HEK293 (cell line): ENCODE measurements around the gene KIRREL3.

Source experiments
- MYNN ChIP-seq: fragments of 450-650 bp; formaldehyde crosslinking; IDR thresholded peaks from 2 replicates; pipeline ENCODE4 v1.5.1; 2016; ENCODE audit warnings: missing biosample characterization, missing genetic modification characterization, borderline replicate concordance
- TRIM28 ChIP-seq: IDR thresholded peaks from 2 replicates; pipeline ENCODE4 v1.6.1; 2011; ENCODE audit warnings: low read length, control low read depth, borderline replicate concordance
- ZNF501 ChIP-seq: fragments of 450-650 bp; formaldehyde crosslinking; IDR thresholded peaks from 2 replicates; pipeline ENCODE4 v1.5.1; 2016; ENCODE audit warnings: missing biosample characterization, missing genetic modification characterization
- ZNF677 ChIP-seq: fragments of 450-650 bp; IDR thresholded peaks from 2 replicates; pipeline ENCODE4 v1.5.0; 2018; ENCODE audit warnings: missing biosample characterization, mild to moderate bottlenecking, missing genetic modification characterization, moderate library complexity
- ZNF707 ChIP-seq: fragments of 450-650 bp; formaldehyde crosslinking; IDR thresholded peaks from 2 replicates; pipeline ENCODE4 v1.5.1; 2016; ENCODE audit warnings: missing biosample characterization, missing genetic modification characterization
- TF ChIP-seq, protein P1 (sequence below): fragments of 450-650 bp; formaldehyde crosslinking; IDR thresholded peaks from 2 replicates; pipeline ENCODE4 v1.5.1; 2016; ENCODE audit warnings: missing biosample characterization, missing genetic modification characterization
- TF ChIP-seq, protein P2 (sequence below): IDR thresholded peaks from 2 replicates; pipeline ENCODE4 v1.6.1; 2011; ENCODE audit warnings: mild to moderate bottlenecking, low read depth, low read length, borderline replicate concordance
- TF ChIP-seq, protein P3 (sequence below): fragments of 450-650 bp; formaldehyde crosslinking; IDR thresholded peaks from 2 replicates; pipeline ENCODE4 v1.5.1; 2017; ENCODE audit warnings: missing biosample characterization, missing genetic modification characterization
- TF ChIP-seq, protein P4 (sequence below): fragments of 450-650 bp; formaldehyde crosslinking; IDR thresholded peaks from 2 replicates; pipeline ENCODE4 v1.5.1; 2016; ENCODE audit warnings: missing biosample characterization, missing genetic modification characterization, borderline replicate concordance
- TF ChIP-seq, protein P5 (sequence below): fragments of 450-650 bp; formaldehyde crosslinking; IDR thresholded peaks from 2 replicates; pipeline ENCODE4 v1.5.1; 2016; ENCODE audit warnings: missing biosample characterization, missing genetic modification characterization

DNA sequence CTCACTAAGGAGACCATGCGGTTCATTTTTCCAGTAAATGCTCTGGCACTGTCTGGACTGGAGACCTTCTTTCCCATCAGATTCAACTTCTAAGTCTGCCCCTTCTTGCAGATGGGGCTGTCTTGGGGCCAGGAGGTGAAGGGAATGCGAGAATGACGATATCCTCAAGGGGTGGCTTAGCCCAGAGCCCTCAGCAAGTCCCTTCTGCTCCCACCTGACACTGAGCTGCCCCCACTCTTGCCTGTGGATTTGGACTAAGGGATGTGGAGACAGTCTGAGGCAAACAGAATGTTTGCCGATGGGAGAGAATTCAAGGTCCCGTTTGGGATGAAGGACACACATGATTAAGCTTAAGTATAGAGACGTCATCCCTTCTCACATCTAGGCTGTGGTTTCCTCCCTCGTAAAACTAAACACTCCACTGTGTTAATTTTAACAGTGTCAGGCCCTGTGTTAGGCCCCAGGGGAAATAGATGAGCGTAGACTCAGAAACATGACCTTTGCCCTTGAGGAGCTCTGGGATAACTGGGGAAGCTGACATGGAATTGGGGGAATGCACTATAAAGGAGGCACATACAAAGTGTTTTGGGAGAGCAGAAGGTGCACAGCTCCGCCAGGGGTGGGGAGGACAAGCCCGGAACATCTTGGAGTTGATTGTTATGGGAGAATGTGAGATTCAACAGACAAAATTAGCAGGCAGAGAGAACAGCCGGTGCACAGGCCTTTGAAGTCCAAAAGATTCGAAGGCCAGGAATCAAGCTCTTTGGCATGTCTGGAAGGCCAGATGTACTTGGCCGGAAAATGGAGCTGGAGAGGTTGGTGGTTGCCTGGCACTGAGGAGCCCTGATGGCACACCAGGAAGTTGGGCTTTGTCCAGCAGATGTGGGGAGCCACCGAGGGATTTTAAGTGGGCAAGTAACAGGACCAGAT is 573.5 kb downstream of the KIRREL3 start:
- TF ChIP-seq, protein P1, sequence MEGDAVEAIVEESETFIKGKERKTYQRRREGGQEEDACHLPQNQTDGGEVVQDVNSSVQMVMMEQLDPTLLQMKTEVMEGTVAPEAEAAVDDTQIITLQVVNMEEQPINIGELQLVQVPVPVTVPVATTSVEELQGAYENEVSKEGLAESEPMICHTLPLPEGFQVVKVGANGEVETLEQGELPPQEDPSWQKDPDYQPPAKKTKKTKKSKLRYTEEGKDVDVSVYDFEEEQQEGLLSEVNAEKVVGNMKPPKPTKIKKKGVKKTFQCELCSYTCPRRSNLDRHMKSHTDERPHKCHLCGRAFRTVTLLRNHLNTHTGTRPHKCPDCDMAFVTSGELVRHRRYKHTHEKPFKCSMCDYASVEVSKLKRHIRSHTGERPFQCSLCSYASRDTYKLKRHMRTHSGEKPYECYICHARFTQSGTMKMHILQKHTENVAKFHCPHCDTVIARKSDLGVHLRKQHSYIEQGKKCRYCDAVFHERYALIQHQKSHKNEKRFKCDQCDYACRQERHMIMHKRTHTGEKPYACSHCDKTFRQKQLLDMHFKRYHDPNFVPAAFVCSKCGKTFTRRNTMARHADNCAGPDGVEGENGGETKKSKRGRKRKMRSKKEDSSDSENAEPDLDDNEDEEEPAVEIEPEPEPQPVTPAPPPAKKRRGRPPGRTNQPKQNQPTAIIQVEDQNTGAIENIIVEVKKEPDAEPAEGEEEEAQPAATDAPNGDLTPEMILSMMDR (tag by site-specific recombination): no peak
- TF ChIP-seq ZNF677 (tag by site-specific recombination) (no peak), MYNN (tag by site-specific recombination) (no peak), TRIM28 (0 out of 2 replicates have a peak, but pooled peaks have one; percentile 12), ZNF501 (tag by site-specific recombination) (no peak), ZNF707 (tag by site-specific recombination) (no peak)
- TF ChIP-seq, protein P2, sequence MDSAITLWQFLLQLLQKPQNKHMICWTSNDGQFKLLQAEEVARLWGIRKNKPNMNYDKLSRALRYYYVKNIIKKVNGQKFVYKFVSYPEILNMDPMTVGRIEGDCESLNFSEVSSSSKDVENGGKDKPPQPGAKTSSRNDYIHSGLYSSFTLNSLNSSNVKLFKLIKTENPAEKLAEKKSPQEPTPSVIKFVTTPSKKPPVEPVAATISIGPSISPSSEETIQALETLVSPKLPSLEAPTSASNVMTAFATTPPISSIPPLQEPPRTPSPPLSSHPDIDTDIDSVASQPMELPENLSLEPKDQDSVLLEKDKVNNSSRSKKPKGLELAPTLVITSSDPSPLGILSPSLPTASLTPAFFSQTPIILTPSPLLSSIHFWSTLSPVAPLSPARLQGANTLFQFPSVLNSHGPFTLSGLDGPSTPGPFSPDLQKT: no peak
- TF ChIP-seq, protein P3, sequence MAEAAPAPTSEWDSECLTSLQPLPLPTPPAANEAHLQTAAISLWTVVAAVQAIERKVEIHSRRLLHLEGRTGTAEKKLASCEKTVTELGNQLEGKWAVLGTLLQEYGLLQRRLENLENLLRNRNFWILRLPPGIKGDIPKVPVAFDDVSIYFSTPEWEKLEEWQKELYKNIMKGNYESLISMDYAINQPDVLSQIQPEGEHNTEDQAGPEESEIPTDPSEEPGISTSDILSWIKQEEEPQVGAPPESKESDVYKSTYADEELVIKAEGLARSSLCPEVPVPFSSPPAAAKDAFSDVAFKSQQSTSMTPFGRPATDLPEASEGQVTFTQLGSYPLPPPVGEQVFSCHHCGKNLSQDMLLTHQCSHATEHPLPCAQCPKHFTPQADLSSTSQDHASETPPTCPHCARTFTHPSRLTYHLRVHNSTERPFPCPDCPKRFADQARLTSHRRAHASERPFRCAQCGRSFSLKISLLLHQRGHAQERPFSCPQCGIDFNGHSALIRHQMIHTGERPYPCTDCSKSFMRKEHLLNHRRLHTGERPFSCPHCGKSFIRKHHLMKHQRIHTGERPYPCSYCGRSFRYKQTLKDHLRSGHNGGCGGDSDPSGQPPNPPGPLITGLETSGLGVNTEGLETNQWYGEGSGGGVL (tag by site-specific recombination): no peak
- TF ChIP-seq, protein P4, sequence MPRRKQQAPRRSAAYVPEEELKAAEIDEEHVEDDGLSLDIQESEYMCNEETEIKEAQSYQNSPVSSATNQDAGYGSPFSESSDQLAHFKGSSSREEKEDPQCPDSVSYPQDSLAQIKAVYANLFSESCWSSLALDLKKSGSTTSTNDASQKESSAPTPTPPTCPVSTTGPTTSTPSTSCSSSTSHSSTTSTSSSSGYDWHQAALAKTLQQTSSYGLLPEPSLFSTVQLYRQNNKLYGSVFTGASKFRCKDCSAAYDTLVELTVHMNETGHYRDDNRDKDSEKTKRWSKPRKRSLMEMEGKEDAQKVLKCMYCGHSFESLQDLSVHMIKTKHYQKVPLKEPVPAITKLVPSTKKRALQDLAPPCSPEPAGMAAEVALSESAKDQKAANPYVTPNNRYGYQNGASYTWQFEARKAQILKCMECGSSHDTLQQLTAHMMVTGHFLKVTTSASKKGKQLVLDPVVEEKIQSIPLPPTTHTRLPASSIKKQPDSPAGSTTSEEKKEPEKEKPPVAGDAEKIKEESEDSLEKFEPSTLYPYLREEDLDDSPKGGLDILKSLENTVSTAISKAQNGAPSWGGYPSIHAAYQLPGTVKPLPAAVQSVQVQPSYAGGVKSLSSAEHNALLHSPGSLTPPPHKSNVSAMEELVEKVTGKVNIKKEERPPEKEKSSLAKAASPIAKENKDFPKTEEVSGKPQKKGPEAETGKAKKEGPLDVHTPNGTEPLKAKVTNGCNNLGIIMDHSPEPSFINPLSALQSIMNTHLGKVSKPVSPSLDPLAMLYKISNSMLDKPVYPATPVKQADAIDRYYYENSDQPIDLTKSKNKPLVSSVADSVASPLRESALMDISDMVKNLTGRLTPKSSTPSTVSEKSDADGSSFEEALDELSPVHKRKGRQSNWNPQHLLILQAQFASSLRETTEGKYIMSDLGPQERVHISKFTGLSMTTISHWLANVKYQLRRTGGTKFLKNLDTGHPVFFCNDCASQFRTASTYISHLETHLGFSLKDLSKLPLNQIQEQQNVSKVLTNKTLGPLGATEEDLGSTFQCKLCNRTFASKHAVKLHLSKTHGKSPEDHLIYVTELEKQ (tag by site-specific recombination): peak; percentile 24; the same call in 1 of the 2 replicates
- TF ChIP-seq, protein P5, sequence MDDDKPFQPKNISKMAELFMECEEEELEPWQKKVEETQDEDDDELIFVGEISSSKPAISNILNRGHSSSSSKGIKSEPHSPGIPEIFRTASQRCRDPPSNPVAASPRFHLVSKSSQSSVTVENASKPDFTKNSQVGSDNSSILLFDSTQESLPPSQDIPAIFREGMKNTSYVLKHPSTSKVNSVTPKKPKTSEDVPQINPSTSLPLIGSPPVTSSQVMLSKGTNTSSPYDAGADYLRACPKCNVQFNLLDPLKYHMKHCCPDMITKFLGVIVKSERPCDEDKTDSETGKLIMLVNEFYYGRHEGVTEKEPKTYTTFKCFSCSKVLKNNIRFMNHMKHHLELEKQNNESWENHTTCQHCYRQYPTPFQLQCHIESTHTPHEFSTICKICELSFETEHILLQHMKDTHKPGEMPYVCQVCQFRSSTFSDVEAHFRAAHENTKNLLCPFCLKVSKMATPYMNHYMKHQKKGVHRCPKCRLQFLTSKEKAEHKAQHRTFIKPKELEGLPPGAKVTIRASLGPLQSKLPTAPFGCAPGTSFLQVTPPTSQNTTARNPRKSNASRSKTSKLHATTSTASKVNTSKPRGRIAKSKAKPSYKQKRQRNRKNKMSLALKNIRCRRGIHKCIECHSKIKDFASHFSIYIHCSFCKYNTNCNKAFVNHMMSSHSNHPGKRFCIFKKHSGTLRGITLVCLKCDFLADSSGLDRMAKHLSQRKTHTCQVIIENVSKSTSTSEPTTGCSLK (tag by site-specific recombination): no peak
